Measurements from ENCODE around the gene C11orf68. TPM values are rescaled to one million over a fixed set of nuclear protein-coding genes. Genes with fewer than 3 reads are reported as not detected.

C11orf68 gene
- total RNA-seq, 1 experiment from 2014 or later = 31.9 TPM

DNA sequence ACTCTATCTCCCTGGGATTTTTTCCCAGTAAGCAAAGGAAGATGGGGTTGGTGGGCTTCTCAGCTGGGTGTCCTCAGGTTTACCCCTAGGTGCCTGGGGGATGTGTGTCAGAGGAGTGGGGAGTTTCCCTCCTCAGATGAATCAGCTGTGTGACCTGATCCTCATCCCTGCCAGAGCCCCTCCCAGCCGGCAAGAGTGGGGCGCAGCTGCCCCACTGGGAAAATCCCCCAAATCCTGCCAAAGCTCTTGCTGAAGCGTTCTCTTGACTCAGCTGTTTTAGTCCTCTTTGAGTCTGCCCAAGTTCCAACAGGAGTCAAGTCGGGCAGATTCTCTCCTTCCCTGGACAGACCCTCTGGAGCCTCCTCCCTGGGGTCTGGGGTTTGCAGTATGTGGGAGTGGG lies 6.0 kb downstream of the C11orf68 start:
- TF ChIP-seq ZNF232 (CRISPR knock-in tag; IDR thresholded peaks at IDR 0.05) (no peak), IRF2 (CRISPR knock-in tag; IDR thresholded peaks at IDR 0.05; ENCODE audit: borderline replicate concordance, low read depth) (no peak), CBFB (CRISPR knock-in tag; IDR thresholded peaks at IDR 0.05; ENCODE audit: low read depth) (no peak)
- TF ChIP-seq, protein P1, sequence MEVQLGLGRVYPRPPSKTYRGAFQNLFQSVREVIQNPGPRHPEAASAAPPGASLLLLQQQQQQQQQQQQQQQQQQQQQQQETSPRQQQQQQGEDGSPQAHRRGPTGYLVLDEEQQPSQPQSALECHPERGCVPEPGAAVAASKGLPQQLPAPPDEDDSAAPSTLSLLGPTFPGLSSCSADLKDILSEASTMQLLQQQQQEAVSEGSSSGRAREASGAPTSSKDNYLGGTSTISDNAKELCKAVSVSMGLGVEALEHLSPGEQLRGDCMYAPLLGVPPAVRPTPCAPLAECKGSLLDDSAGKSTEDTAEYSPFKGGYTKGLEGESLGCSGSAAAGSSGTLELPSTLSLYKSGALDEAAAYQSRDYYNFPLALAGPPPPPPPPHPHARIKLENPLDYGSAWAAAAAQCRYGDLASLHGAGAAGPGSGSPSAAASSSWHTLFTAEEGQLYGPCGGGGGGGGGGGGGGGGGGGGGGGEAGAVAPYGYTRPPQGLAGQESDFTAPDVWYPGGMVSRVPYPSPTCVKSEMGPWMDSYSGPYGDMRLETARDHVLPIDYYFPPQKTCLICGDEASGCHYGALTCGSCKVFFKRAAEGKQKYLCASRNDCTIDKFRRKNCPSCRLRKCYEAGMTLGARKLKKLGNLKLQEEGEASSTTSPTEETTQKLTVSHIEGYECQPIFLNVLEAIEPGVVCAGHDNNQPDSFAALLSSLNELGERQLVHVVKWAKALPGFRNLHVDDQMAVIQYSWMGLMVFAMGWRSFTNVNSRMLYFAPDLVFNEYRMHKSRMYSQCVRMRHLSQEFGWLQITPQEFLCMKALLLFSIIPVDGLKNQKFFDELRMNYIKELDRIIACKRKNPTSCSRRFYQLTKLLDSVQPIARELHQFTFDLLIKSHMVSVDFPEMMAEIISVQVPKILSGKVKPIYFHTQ (CRISPR knock-in tag; IDR thresholded peaks at IDR 0.05) = no peak
- Mint-ChIP-seq H3K4me3 (no peak overlapping the region), H3K9me3 (no peaks in the 10 kb centered on the region), H3K4me1 (peaks cover 20% of the 10 kb centered on the region), H3K27ac (no peak overlapping the region), H3K36me3 (no peaks in the 10 kb centered on the region), H3K27me3 (ENCODE audit: low read depth) (peaks cover 21% of the 10 kb centered on the region)
- no peak for ATAC-seq
- POLR2A ChIA-PET = interaction anchor here (1.9 kb wide), 1 partner anchor 22 kb away, joined by 8 read pairs; the partner anchor contains the start of gene CCDC85B
- DNase-seq (ENCODE audit: low spot score) = no peak
- CTCF ChIA-PET = interaction anchor here (1.3 to 2.2 kb wide), 5 partner anchors 20 to 53 kb away, joined by 3 to 41 read pairs (median 13); partner anchors contain the start of genes CCDC85B and MUS81

GRCh38 chr11:65911682-65912568 lies 6.9 kb downstream of the C11orf68 start:
- peaks cover 27% of the 10 kb centered on the region for H3K27me3 Mint-ChIP-seq (ENCODE audit: low read depth)
- H3K4me1 Mint-ChIP-seq = peaks cover 17% of the 10 kb centered on the region
- ATAC-seq (peak; percentile 81), DNase-seq (ENCODE audit: low spot score) (peak; percentile 69)
- H3K9me3 Mint-ChIP-seq = no peaks in the 10 kb centered on the region
- CTCF ChIA-PET = interaction anchor here (0.8 to 2.2 kb wide), 16 partner anchors 11 to 201 kb away, joined by 3 to 41 read pairs (median 7); partner anchors contain the start of genes CCDC85B, CTSW, FIBP and FOSL1
- POLR2A ChIA-PET = interaction anchor here (0.7 to 1.9 kb wide), 3 partner anchors 21 to 90 kb away, joined by 3 to 8 read pairs (median 4); partner anchors contain the start of genes BANF1, CCDC85B, EIF1AD and MUS81
- H3K4me3 Mint-ChIP-seq = no peak overlapping the region
- no peak overlapping the region for H3K27ac Mint-ChIP-seq
- no peaks in the 10 kb centered on the region for H3K36me3 Mint-ChIP-seq
- TF ChIP-seq MLX (CRISPR knock-in tag; IDR thresholded peaks at IDR 0.05) (no peak), CBFB (CRISPR knock-in tag; IDR thresholded peaks at IDR 0.05; ENCODE audit: low read depth) (no peak), SP1 (CRISPR knock-in tag; conservative IDR thresholded peaks at IDR 0.05) (peak; percentile 36; the same call in 1 of the 2 replicates), TEAD1 (CRISPR knock-in tag; IDR thresholded peaks at IDR 0.05) (0 out of 2 replicates have a peak, but pooled peaks have one; percentile 32), ZNF423 (CRISPR knock-in tag; IDR thresholded peaks at IDR 0.05) (no peak), ZBTB43 (CRISPR knock-in tag; IDR thresholded peaks at IDR 0.05) (no peak), GRHL2 (CRISPR knock-in tag; IDR thresholded peaks at IDR 0.05; ENCODE audit: insufficient replicate concordance, severe bottlenecking) (no peak), ZNF671 (CRISPR knock-in tag; IDR thresholded peaks at IDR 0.05) (no peak), FOXK1 (CRISPR knock-in tag; IDR thresholded peaks at IDR 0.05) (no peak), TP53 (CRISPR knock-in tag; IDR thresholded peaks at IDR 0.05) (no peak), ETV6 (CRISPR knock-in tag; IDR thresholded peaks at IDR 0.05) (no peak), E2F5 (CRISPR knock-in tag; IDR thresholded peaks at IDR 0.05) (0 out of 2 replicates have a peak, but pooled peaks have one; percentile 62), MAX (CRISPR knock-in tag; IDR thresholded peaks at IDR 0.05) (peak; percentile 67), SMAD4 (CRISPR knock-in tag; IDR thresholded peaks at IDR 0.05) (no peak), NR3C1 (CRISPR knock-in tag; conservative IDR thresholded peaks at IDR 0.05; ENCODE audit: low read depth) (no peak), NR2C2 (CRISPR knock-in tag; IDR thresholded peaks at IDR 0.05) (no peak)
- TF ChIP-seq, protein P2, sequence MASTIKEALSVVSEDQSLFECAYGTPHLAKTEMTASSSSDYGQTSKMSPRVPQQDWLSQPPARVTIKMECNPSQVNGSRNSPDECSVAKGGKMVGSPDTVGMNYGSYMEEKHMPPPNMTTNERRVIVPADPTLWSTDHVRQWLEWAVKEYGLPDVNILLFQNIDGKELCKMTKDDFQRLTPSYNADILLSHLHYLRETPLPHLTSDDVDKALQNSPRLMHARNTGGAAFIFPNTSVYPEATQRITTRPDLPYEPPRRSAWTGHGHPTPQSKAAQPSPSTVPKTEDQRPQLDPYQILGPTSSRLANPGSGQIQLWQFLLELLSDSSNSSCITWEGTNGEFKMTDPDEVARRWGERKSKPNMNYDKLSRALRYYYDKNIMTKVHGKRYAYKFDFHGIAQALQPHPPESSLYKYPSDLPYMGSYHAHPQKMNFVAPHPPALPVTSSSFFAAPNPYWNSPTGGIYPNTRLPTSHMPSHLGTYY (CRISPR knock-in tag; IDR thresholded peaks at IDR 0.05) = no peak
- TF ChIP-seq, protein P3, sequence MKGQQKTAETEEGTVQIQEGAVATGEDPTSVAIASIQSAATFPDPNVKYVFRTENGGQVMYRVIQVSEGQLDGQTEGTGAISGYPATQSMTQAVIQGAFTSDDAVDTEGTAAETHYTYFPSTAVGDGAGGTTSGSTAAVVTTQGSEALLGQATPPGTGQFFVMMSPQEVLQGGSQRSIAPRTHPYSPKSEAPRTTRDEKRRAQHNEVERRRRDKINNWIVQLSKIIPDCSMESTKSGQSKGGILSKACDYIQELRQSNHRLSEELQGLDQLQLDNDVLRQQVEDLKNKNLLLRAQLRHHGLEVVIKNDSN (CRISPR knock-in tag; IDR thresholded peaks at IDR 0.05) = no peak
- TF ChIP-seq, protein P4, sequence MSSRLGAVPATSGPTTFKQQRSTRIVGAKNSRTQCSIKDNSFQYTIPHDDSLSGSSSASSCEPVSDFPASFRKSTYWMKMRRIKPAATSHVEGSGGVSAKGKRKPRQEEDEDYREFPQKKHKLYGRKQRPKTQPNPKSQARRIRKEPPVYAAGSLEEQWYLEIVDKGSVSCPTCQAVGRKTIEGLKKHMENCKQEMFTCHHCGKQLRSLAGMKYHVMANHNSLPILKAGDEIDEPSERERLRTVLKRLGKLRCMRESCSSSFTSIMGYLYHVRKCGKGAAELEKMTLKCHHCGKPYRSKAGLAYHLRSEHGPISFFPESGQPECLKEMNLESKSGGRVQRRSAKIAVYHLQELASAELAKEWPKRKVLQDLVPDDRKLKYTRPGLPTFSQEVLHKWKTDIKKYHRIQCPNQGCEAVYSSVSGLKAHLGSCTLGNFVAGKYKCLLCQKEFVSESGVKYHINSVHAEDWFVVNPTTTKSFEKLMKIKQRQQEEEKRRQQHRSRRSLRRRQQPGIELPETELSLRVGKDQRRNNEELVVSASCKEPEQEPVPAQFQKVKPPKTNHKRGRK (CRISPR knock-in tag; IDR thresholded peaks at IDR 0.05; ENCODE audit: borderline replicate concordance) = no peak
